D721Med (cell line): ENCODE measurements around the gene ARHGAP8.

Experiments
- DNase-seq: peaks from one replicate; pipeline ENCODE4 v3.0.0; 2011; ENCODE audit warnings: low spot score; ENCODE audit not compliant: insufficient read length
- FAIRE-seq: peaks from 2 replicates; lab custom pipeline; 2011; peaks lifted over from hg19 to GRCh38; lab: Jason Lieb, UNC
- CTCF ChIP-seq: IDR thresholded peaks from 2 replicates; pipeline ENCODE4 v1.5.1; 2012; ENCODE audit warnings: mild to moderate bottlenecking, control low read depth; ENCODE audit not compliant: insufficient read depth; ENCODE audit errors: missing control alignments

Gene ARHGAP8

GRCh38 chr22:44870021-44870420, 117.6 kb downstream of the ARHGAP8 start:
- DNase-seq (no peak), FAIRE-seq (no peak)
- TF ChIP-seq CTCF: no peak

GRCh38 chr22:44871782-44872181, 119.4 kb downstream of the ARHGAP8 start:
- DNase-seq (no peak), FAIRE-seq (no peak)
- no peak for TF ChIP-seq CTCF

GRCh38 chr22:44876921-44877320, 124.5 kb downstream of the ARHGAP8 start:
- no peak for FAIRE-seq
- DNase-seq: no peak
- TF ChIP-seq CTCF: no peak

GRCh38 chr22:44878483-44879300, 126.3 kb downstream of the ARHGAP8 start:
- FAIRE-seq (no peak), DNase-seq (no peak)
- TF ChIP-seq CTCF: no peak

- DNase-seq: no peak
- no peak for TF ChIP-seq CTCF
- FAIRE-seq: no peak
Measured at GRCh38 chr22:44879301-44879680, 126.9 kb downstream of the ARHGAP8 start.

- FAIRE-seq: no peak
- TF ChIP-seq CTCF: no peak
- DNase-seq: no peak
Measured at GRCh38 chr22:44880610-44881290, 128.4 kb downstream of the ARHGAP8 start.

GRCh38 chr22:44881624-44882023, 129.2 kb downstream of the ARHGAP8 start:
- no peak for FAIRE-seq
- no peak for DNase-seq
- no peak for TF ChIP-seq CTCF
